ENCODE data around the gene DTNBP1. TPM values are rescaled to one million over a fixed set of nuclear protein-coding genes. Genes with fewer than 3 reads are reported as not detected.
A peak's percentile ranks its signal among the peaks of the same experiment; 100 is the strongest.

The DTNBP1 gene
- total and polyA plus RNA-seq, 2 of the 8 experiments (the other 6 are each of a cell fraction or from before 2014, with no cell fraction given): 13.5 to 22.1 TPM

GRCh38 chr6:15596186-15596896, 66.5 kb downstream of the DTNBP1 start:
- no peak overlapping the region for H3K56ac ChIP-seq (replicated peaks; ENCODE audit: insufficient read length, low read depth, low read length)
- H2AFZ ChIP-seq (ENCODE audit: low read length): no peak overlapping the region
- no peak overlapping the region for H4K5ac ChIP-seq (ENCODE audit: insufficient read length, low read depth, low read length)
- H3K4ac ChIP-seq (replicated peaks; ENCODE audit: insufficient read length, low read depth, low read length): no peak overlapping the region
- no peak overlapping the region for H2BK12ac ChIP-seq (ENCODE audit: low read depth, low read length)
- ChIA-PET CTCF (ENCODE audit: partially characterized antibody) (interaction anchor here (0.7 to 1.7 kb wide), 5 partner anchors 9 to 27 kb away, joined by 3 to 4 read pairs (median 3); no protein-coding TSS in a partner anchor), POLR2A (ENCODE audit: partially characterized antibody) (no interaction called here)
- H3K23me2 ChIP-seq (ENCODE audit: low read depth, low read length): no peaks in the 10 kb centered on the region
- H3K14ac ChIP-seq (ENCODE audit: insufficient read length): no peak overlapping the region
- H2BK15ac ChIP-seq (ENCODE audit: low read length): no peak overlapping the region
- no peaks in the 10 kb centered on the region for H3K4me1 ChIP-seq (replicated peaks in 1 of 4; ENCODE audit: control insufficient read depth in 3 of 4, insufficient read depth in 4 of 4, low read length in 3 of 4)
- H3K9me3 ChIP-seq (ENCODE audit: insufficient read depth in 2 of 2, low read depth in 1 of 2, low read length in 1 of 2): no peaks in the 10 kb centered on the region
- no peak overlapping the region for H2BK5ac ChIP-seq (ENCODE audit: low read depth, low read length)
- H2AK5ac ChIP-seq (ENCODE audit: low read depth, low read length): no peak overlapping the region
- H4K91ac ChIP-seq (replicated peaks; ENCODE audit: insufficient read length, low read length): no peak overlapping the region
- H2BK20ac ChIP-seq (ENCODE audit: low read length): no peak overlapping the region
- H2BK120ac ChIP-seq (replicated peaks; ENCODE audit: low read depth, low read length): no peak overlapping the region
- TF ChIP-seq RNF2 (IDR thresholded peaks at IDR 0.05; ENCODE audit: borderline replicate concordance, low read depth, low read length, missing control alignments, poor library complexity, severe bottlenecking) (no peak), SRF (IDR thresholded peaks at IDR 0.05; ENCODE audit: low read depth, low read length) (no peak), RAD21 (IDR thresholded peaks at IDR 0.05 in 1 of 2, conservative IDR thresholded peaks at IDR 0.05 in 1 of 2; ENCODE audit: low read depth in 2 of 2, low read length in 2 of 2) (0 out of 4 replicates have a peak, but pooled peaks of 1 of the 2 experiments have one; percentile 3), NANOG (IDR thresholded peaks at IDR 0.05; ENCODE audit: insufficient read depth, low read depth, low read length, poor library complexity, severe bottlenecking) (no peak), KDM1A (IDR thresholded peaks at IDR 0.05; ENCODE audit: borderline replicate concordance, low read length) (no peak), CREB1 (IDR thresholded peaks at IDR 0.05) (no peak)
- TF ChIP-seq, protein P1, sequence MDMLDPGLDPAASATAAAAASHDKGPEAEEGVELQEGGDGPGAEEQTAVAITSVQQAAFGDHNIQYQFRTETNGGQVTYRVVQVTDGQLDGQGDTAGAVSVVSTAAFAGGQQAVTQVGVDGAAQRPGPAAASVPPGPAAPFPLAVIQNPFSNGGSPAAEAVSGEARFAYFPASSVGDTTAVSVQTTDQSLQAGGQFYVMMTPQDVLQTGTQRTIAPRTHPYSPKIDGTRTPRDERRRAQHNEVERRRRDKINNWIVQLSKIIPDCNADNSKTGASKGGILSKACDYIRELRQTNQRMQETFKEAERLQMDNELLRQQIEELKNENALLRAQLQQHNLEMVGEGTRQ (IDR thresholded peaks at IDR 0.05; ENCODE audit: low read length): no peak
- H3K23ac ChIP-seq (ENCODE audit: insufficient read length): no peak overlapping the region
- no peak for DNase-seq (ENCODE audit: low read depth in 1 of 2, low spot score in 2 of 2)
- FAIRE-seq: no peak
- no peaks in the 10 kb centered on the region for H4K20me1 ChIP-seq (replicated peaks in 1 of 2; ENCODE audit: control insufficient read depth in 1 of 2, insufficient read depth in 2 of 2, low read length in 2 of 2)
- no peaks in the 10 kb centered on the region for H3K79me2 ChIP-seq (ENCODE audit: control insufficient read depth in 1 of 2, insufficient read depth in 2 of 2, low read length in 2 of 2)
- H3K27ac ChIP-seq (ENCODE audit: low read depth, low read length): no peak overlapping the region
- no peak overlapping the region for H4K8ac ChIP-seq (ENCODE audit: extremely low read depth, insufficient read depth, low read length)
- no peak overlapping the region for H3K4me2 ChIP-seq (ENCODE audit: insufficient read depth in 1 of 2, low read depth in 2 of 2, low read length in 2 of 2)
- no peak overlapping the region for H3K9ac ChIP-seq (replicated peaks in 1 of 4; ENCODE audit: extremely low read depth in 1 of 4, low read depth in 3 of 4, low read length in 3 of 4)
- no peak overlapping the region for H3K18ac ChIP-seq (ENCODE audit: extremely low read depth, low read length)
- 88% methylated on average over 9 of the region's 9 CpGs; no CpG with 5 or more reads in 1 of the 2 experiments for WGBS, 2 experiments (ENCODE audit: extremely low coverage in 1 of 2, insufficient coverage in 1 of 2, insufficient read length in 1 of 2, insufficient replicate concordance in 2 of 2, low coverage in 1 of 2, low lambda C conversion rate in 2 of 2, missing lambda C conversion rate in 1 of 2)
- no peak overlapping the region for H3K4me3 ChIP-seq (ENCODE audit: extremely low read depth in 1 of 4, insufficient read depth in 2 of 4, low read depth in 3 of 4, low read length in 4 of 4)
- H3K36me3 ChIP-seq (ENCODE audit: control insufficient read depth in 2 of 4, insufficient read depth in 4 of 4, low read length in 3 of 4): no peaks in the 10 kb centered on the region
- no peaks in the 10 kb centered on the region for H3K27me3 ChIP-seq (replicated peaks in 1 of 4; ENCODE audit: control insufficient read depth in 3 of 4, extremely low read depth in 1 of 4, insufficient read depth in 3 of 4, low read length in 3 of 4)
- H3K79me1 ChIP-seq (ENCODE audit: low read depth, low read length): no peaks in the 10 kb centered on the region
